Measurements from ENCODE around the gene MEIS1. TPM values are rescaled to one million over a fixed set of nuclear protein-coding genes. Genes with fewer than 3 reads are reported as not detected.
"Not testable (repeated sequence)": the region's sequence is repeated elsewhere in the genome, so short reads cannot be mapped to it uniquely, and the experiment has no call there.

Gene MEIS1
- polyA plus RNA-seq, 1 experiment = 107 TPM

GRCh38 chr2:66390811-66391210 lies 44.1 kb upstream of the MEIS1 start:
- POLR2A ChIA-PET = no interaction called here
- CTCF ChIA-PET = no interaction called here
- Histone ChIP-seq H3K9me3 (ENCODE audit: control insufficient read depth, insufficient read depth, low read length) (no peaks in the 10 kb centered on the region), H3K4me3 (ENCODE audit: low read depth, low read length) (no peak overlapping the region), H3K27ac (ENCODE audit: low read depth, low read length) (no peak overlapping the region), H3K27me3 (ENCODE audit: control insufficient read depth, insufficient read depth, low read length) (peaks cover 8% of the 10 kb centered on the region)
- no peak for DNase-seq (ENCODE audit: low read depth, low spot score)
- no peak for TF ChIP-seq CTCF (IDR thresholded peaks at IDR 0.05; ENCODE audit: low read depth, low read length)

GRCh38 chr2:66391240-66391639 lies 43.7 kb upstream of the MEIS1 start:
- POLR2A ChIA-PET = not testable (repeated sequence)

DNA sequence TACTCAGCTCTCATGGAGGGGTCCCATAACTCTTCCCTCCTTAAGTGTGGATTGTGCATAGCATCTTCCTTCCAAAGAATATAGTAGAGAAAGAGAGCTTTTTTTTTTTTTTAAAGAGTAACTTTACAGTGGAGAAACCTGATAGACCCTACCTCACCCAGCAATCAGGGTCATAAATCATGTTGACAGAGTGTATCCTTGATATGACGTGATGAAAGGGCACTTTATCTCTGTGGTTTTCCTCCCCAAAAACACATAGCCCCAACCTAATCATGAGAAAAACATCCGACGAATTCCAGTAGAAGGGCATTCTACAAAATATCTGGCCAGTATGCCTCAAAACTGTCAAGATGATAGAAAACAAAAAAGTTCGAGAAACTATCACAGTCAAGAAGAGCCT lies 29.5 kb upstream of the MEIS1 start:
- POLR2A ChIA-PET = no interaction called here
- CTCF ChIA-PET = no interaction called here
- Histone ChIP-seq H3K27me3 (ENCODE audit: control insufficient read depth, insufficient read depth, low read length) (no peaks in the 10 kb centered on the region), H3K9me3 (ENCODE audit: control insufficient read depth, insufficient read depth, low read length) (no peaks in the 10 kb centered on the region), H3K4me3 (ENCODE audit: low read depth, low read length) (no peak overlapping the region), H3K27ac (ENCODE audit: low read depth, low read length) (no peak overlapping the region)
- DNase-seq (ENCODE audit: low read depth, low spot score) = no peak
- no peak for TF ChIP-seq CTCF (IDR thresholded peaks at IDR 0.05; ENCODE audit: low read depth, low read length)

More at GRCh38 chr2:66391240-66391639, 43.7 kb upstream of the MEIS1 start:
- CTCF ChIA-PET; DNase-seq (ENCODE audit: low read depth, low spot score); H3K4me3 ChIP-seq (ENCODE audit: low read depth, low read length); H3K27ac ChIP-seq (ENCODE audit: low read depth, low read length); H3K27me3 ChIP-seq (ENCODE audit: control insufficient read depth, insufficient read depth, low read length); H3K9me3 ChIP-seq (ENCODE audit: control insufficient read depth, insufficient read depth, low read length): not testable (repeated sequence)

- H3K27ac ChIP-seq (ENCODE audit: low read depth, low read length) = no peak overlapping the region
- CTCF ChIA-PET = no interaction called here
- POLR2A ChIA-PET = no interaction called here
- no peaks in the 10 kb centered on the region for H3K9me3 ChIP-seq (ENCODE audit: control insufficient read depth, insufficient read depth, low read length)
- no peak overlapping the region for H3K4me3 ChIP-seq (ENCODE audit: low read depth, low read length)
- H3K27me3 ChIP-seq (ENCODE audit: control insufficient read depth, insufficient read depth, low read length) = no peaks in the 10 kb centered on the region
- TF ChIP-seq CTCF (IDR thresholded peaks at IDR 0.05; ENCODE audit: low read depth, low read length) = no peak
- no peak for DNase-seq (ENCODE audit: low read depth, low spot score)
Measured at GRCh38 chr2:66408905-66409304, 26.0 kb upstream of the MEIS1 start.

DNA sequence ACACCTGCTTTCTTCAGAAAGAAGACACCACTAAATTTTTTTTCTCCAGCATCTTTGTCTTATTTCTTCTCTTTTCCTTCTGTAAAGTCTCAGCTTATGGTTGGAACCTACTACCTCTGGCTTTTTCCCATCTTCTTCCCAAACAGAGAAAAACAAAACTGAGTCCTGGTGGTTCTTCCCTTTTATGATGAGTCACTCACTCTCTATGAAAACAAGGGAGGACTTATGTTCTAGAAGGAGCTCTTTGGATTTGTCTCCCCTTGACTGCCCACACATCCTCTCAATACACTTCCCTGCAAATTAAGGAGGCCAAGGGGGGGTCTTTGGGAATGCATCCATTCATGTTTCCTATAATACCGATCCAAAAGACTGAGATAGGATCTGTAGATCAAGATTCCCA lies 22.1 kb upstream of the MEIS1 start:
- no peak for DNase-seq (ENCODE audit: low read depth, low spot score)
- Histone ChIP-seq H3K9me3 (ENCODE audit: control insufficient read depth, insufficient read depth, low read length) (no peaks in the 10 kb centered on the region), H3K4me3 (ENCODE audit: low read depth, low read length) (no peak overlapping the region), H3K27me3 (ENCODE audit: control insufficient read depth, insufficient read depth, low read length) (no peaks in the 10 kb centered on the region), H3K27ac (ENCODE audit: low read depth, low read length) (no peak overlapping the region)
- CTCF ChIA-PET = interaction anchor here (0.7 to 1.2 kb wide), 2 partner anchors 15 to 664 kb away, joined by 3 to 5 read pairs; no protein-coding TSS in a partner anchor
- TF ChIP-seq CTCF (IDR thresholded peaks at IDR 0.05; ENCODE audit: low read depth, low read length) = no peak
- POLR2A ChIA-PET = interaction anchor here (0.5 kb wide), 1 partner anchor 563 kb away, joined by 5 read pairs; no protein-coding TSS in a partner anchor

- no peak for DNase-seq (ENCODE audit: low read depth, low spot score)
- no peak overlapping the region for H3K4me3 ChIP-seq (ENCODE audit: low read depth, low read length)
- CTCF ChIA-PET = no interaction called here
- H3K9me3 ChIP-seq (ENCODE audit: control insufficient read depth, insufficient read depth, low read length) = no peaks in the 10 kb centered on the region
- no peak for TF ChIP-seq CTCF (IDR thresholded peaks at IDR 0.05; ENCODE audit: low read depth, low read length)
- H3K27ac ChIP-seq (ENCODE audit: low read depth, low read length) = no peak overlapping the region
- no peaks in the 10 kb centered on the region for H3K27me3 ChIP-seq (ENCODE audit: control insufficient read depth, insufficient read depth, low read length)
- POLR2A ChIA-PET = no interaction called here
Measured at GRCh38 chr2:66414896-66415295, 20.0 kb upstream of the MEIS1 start.
